Embryonic facial prominence (tissue), 1 donor: ENCODE measurements around the gene CFAP410.
"Not testable (repeated sequence)": the region's sequence is repeated elsewhere in the genome, so short reads cannot be mapped to it uniquely, and the experiment has no call there.

ENCODE experiments used
- DNase-seq: peaks from one replicate; pipeline ENCODE4 v3.0.0-alpha.2; 2016; ENCODE audit errors: extremely low spot score

The CFAP410 gene

DNA sequence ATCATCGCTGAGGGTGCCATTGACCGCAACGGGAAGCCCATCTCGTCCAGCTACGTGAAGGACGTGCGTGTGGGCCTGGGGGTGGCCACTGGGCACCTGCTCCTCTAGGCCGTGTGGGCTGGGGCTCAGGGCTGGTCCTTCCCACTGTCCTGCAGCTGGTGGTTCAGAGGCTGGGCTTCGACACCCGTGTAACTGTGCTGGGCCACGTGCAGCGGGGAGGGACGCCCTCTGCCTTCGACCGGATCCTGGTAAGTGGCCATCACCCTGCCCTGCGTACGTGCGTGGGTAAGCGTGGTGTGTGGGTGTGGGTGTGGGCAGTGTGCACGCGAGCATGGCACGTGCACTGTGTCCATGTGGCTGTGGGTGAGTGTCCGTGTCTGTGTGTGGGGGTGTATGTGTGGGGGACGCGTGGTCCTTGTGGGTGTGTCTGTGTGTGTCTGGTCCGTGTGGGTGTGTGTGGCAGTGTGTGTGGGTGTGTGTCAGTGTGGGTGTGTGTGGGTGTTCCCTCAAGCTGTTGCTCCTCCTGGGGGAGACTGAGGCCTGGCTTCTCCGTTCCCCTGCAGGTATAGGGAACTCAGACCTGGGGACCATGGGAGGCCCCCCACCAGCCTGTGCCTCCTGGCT is 22.8 kb downstream of the CFAP410 start:
- DNase-seq: no peak

DNA sequence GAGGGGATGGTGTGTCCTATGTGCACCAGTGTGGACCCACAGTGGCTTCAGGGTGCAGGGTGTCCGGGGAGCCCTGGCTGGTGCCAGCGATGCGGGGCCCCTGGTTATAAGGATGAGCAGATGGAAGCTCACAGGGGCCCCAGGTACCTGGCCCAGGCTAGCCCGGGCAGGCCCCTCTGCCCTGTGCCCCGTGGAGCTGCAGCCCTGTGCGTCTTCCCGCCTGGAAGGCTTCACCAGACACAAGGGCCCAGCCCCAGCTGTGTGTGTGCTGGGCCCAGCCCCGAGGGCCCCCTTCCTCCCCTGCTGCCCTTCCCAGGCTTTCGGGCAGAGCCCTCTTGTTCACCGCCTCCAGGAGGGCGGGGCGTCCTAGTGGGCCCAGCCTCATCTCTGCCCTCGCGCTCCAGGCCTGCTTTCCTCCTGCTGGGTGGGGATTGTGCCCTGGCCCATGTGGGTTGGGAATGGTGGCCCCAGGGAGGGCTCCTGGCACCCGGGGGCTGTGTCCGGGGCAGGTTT is 23.4 kb downstream of the CFAP410 start:
- no peak for DNase-seq

DNA sequence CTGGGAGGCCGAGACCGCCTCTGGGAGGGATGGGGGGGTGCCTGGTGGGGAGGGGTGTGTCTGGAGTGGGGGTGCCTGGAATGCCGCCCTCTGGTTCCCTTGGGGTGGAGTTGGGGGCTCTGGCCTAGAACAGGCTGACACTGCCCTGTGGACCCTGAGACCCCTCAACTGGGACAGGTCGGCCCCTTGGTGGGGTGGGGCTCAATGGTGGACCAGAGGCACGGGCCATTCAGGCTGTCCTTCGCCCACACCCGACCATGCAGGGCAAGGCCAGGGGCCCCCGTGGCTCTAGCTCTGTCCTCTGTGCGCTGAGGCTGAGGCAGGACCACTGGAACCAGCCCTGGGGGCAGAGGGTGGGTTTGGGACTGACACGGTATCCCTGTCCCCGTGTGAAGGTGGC is 24.6 kb downstream of the CFAP410 start:
- no peak for DNase-seq

DNA sequence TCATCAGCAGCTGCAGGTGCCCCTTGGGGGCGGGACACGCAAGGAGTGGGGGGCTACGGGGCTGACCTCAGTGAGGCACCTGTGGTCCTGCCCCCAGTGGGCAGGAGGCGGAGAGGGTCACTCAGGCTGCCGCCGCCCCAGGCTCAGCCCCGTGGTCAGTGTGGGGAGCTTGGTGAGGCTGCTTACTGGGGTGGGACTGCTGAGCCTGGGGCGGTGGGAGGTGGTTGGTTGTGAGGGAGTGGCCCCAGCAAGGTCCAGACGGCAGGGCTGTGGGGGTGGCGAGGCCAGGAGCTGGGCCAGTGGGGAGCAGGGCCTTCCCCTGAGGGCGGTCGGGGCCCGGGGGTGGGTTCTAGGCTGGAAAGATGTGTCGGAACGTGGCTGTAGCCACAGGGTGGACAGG is 25.1 kb downstream of the CFAP410 start:
- no peak for DNase-seq

DNA sequence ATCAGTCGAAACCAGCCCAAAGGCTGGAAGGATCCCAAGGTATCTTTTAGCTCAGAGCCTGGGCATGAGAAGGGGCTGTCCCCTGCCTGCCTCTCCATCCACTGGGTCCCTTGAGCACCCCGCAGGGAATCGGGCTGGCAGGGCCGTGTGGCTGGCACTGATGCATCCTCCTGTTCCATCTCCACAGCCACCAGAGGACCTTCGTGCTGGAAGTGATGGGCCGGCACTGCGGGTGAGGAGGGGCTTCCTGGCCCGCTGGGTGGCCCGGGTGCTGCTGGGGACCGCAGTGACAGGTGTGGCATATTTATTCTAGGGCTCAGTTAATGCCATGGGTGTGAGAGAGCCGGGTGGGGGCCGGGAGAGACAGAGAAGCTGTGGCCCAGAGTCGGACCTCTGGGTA is 25.7 kb downstream of the CFAP410 start:
- DNase-seq: no peak

DNA sequence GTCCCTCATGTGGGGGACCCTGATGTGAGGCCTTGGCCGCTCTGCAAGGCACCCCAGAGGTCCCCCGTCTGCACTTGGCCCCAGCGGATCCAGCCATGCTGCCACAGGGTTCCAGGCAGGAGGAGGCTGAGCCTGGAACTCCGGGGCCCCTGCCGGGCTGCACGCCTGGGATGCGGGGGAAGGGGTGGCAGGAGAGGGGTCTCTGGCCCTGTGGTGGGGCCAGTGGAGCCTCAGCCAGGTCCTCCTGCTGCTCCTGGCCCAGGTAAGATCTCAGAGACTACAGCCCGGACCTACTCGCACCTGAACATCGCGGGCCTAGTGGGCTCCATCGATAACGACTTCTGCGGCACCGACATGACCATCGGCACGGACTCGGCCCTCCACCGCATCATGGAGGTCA is 26.5 kb downstream of the CFAP410 start:
- DNase-seq: no peak

DNA sequence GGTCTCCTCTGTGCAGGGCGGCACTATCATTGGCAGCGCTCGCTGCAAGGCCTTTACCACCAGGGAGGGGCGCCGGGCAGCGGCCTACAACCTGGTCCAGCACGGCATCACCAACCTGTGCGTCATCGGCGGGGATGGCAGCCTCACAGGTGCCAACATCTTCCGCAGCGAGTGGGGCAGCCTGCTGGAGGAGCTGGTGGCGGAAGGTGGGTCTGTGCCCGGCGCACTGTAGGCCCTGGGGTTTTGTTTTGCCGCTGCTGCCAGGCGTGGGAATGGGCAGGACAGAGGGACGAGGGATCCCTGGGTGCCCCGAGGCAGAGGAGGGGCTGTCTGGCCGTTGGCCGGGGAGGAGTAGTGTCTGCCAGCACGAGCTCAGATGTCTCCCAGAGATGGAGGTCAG is 27.1 kb downstream of the CFAP410 start:
- DNase-seq: no peak

DNA sequence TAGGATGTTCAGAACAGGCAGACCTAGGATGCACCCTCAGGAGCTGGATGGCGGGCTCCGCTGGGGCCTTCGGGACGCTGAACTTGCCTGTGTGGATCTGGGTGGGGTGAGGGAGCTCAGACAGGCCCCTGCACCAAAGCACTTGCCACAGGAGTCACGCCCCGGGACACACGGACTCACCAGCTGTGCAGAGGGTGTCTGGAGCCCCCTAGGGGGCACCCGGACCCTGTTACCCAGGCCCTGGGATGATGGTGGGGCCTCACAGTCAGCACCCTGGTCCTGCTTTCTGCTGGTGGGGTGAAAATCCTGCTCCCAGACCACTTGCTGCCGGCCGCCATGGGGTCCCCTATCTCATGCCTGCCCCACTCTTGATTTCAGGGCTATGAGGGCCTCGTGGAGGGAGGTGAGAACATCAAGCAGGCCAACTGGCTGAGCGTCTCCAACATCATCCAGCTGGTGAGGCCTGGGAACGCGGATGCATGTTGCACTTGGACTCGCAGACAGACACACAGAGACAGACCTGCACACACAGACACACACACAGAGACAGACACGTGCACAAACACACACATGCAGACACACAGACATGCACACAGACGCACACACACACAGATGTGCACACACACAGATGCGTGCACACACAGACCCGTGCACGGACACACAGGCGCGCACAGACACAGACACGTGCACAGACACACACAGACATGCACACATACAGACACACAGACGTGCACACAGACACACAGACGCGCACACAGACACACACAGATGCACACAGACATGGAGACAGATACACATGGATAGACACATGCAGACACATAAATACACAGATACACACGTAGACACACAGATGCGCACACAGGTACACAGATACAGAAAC is 28.3 kb downstream of the CFAP410 start:
- no peak for DNase-seq

DNA sequence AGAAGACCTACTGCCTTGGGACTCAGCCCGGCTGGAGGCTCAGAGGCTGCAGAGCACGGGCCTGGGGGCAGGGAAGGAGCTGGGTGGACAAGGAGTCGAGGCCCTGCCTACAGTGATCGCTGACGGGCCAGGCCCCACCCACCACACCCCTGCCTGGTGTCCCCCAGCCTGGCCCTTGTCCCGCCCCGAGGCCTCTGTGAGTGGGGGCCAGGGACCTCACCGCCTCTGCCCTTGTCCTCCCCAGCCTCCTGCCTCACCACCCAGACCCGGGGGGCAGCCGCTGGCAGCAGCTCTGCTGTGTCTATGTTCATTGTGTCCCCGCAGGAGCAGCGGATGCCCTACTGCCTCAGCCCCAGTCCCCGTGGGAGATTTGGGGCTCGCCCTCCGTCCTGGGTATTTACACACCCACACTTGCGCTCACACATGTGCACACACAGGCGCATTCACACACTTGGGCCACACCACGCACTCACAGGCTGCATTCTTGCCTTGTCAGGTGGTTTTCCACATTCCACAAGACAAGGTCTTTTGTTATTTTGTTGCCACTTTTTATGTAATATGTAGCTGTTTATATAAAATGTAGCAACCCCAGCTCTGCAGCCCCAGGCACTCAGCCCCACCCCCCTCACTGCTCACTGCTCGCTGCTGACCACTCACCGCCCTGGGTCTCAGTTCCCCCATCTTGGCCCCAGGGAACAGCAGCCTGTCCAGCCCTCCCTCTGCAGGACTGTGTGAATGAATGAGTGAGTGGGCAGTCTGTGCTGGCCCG is 32.1 kb downstream of the CFAP410 start:
- DNase-seq: no peak

DNA sequence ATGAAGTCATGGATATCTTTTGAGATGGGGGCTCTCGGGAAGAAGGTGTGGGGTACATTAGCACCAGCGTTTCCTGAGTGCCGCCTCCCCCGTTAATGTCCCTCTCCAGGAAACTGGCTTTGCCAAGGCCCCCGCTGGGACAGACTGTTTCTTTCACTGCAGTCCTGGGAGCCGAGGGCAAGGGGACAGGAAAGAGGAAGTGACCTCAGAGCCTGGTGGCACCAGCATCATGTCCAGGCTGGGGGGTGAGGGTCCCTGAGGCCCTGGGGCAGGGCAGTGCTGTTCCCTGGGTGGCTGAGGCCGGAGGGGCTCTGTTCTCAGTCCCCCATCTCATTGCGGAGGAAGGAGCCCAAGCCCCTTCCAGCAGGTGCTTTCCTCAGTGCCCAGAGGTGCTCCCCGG is 33.5 kb downstream of the CFAP410 start:
- DNase-seq: no peak

DNA sequence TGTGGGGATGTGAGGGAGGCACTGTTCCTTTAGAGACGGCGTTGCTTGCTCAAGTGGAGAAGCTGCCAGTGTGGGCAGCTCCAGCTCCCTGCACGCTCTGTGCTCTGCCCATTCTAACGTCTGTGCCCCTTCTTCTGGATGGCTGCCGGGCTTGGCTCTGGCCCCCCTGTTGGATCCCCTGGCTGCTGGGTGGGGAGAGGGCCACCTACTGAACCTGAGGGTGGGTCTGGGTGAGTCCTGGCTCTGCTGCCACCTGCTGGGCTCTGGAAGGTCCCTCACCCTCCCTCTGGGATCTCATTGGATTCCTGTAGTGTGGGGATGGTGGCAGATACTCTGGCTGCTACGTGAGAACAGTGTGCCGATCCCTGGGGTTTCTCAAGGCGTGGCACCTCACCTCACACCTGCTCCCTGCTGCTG is 34.3 kb downstream of the CFAP410 start:
- DNase-seq: no peak

DNA sequence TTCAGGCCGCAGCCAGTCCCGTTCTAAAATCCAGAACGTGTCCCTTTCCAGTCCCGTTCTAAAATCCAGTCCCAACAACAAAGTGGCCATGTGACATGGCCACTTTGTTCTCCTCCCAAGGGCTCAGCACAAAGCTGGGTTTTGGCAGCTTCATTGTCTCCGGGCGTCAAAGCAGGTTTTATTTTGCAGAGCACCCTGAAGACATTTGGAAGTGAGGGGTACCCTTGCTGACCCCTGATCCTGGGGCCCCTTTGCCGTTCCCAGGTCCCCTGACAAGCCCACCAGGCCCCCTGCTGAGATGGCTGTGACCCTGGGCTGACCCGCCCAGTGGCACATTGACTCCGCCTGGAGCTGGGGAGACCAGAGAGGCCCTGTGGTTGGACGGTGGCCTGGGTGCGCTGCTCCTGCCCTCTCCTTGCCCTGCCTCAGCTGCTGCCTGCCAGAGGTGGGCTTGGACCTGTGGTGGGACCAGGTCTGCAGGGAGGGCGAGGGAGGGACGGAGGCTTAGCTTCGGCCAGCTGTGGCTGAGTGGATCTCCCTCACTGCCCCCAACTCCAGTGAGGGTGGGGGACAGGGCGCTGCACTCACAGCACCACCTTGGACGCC is 35.1 kb downstream of the CFAP410 start:
- no peak for DNase-seq

DNA sequence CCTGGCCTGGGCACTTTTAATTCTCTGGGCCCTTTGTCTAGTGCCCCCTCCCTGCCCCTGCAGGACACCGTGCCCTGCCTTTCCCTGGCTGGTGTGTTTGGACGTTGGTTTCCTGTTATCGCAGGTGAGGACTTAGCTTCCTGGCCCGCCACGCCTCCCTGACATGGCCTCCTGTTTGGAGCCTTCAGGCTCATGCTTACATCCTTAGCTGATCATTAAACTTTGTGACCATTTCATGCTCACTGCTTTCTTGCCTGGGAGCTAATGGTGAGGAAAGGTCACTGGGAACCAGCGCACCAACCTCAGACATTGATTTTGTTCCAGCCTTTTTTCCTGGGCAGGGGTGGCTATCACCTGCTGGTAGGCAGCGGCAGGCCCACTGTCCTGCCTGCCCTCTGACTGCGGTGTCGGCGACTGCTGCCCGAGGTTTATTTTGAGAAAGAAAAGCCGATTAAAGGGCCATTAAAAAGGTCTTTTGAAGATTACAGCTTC is 35.7 kb downstream of the CFAP410 start:
- DNase-seq: no peak

DNA sequence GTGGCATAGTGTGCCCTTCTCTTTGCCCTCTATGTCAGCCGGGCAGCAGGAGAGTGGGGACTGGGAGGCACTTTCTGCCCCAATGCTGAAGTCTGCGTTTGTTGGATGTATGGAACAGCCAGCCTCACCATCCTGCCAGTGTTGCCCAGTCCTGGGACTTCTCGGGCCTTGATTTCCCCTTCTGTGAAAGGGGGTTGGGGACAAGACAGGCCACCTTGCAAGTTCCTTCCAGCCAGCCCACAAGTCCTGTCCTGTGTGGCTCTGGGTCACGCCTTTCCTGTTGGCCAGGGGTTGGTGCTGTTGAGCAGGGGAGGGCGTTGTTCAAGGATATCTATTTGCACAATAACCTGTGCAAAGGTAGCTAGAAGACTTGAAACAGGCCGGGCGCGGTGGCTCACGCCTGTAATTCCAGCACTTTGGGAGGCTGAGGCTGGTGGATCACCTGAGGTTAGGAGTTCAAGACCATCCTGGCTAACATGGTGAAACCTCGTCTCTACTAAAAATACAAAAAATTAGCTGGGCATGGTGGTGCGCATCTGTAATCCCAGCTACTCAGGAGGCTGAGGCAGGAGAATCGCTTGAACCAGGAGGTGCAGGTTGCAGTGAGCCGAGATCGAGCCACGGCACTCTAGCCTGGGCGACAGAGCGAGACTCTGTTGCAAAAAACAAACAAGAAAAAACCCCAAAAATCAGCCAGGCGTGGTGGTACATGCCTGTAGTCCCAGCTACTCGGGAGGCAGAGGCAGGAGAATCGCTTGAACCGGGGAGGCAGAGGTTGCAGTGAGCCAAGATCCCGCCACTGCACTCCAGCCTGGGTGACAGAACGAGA is 36.4 kb downstream of the CFAP410 start:
- not testable (repeated sequence) for DNase-seq

DNA sequence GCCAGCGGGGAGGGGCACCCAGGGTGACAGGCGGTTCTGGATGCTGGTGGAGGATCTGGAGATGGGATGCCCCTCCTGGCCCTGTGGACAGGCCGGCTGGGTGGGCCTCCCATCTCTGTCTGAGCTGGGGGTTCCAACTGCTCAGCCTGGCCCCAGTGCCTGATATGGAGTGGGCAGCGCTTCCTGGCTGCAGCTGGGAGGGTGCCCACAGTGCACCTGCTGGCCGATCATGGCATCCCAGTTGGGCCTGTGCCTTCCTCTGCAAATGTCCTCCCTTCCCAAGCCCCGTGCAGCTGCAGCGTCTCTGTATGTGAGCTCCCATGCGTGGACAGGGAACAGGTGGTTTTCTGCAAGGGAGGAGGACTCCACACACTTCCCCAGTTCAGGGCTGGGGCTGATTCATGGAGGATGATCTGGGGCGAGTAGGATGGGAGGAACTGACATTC is 37.2 kb downstream of the CFAP410 start:
- no peak for DNase-seq

DNA sequence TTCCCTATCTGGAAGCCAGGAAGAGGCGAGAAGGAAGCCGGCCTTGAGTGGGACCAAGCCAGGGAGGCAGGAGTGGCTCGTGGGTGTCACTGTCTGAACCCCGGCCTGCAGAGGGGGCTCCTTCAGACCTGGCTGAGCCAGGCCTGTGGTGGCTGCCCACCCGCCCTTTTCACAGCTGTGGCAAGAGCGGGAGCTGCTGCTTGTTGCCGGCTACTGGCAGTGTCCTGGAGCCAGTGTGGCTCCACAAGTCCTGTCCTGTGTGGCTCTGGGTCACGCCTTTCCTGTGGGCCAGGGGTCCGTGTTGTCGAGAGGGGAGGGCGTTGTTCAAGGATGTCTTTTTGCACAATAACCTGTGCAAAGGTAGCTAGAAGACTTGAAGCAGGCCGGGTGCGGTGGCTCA is 38.0 kb downstream of the CFAP410 start:
- DNase-seq: no peak

DNA sequence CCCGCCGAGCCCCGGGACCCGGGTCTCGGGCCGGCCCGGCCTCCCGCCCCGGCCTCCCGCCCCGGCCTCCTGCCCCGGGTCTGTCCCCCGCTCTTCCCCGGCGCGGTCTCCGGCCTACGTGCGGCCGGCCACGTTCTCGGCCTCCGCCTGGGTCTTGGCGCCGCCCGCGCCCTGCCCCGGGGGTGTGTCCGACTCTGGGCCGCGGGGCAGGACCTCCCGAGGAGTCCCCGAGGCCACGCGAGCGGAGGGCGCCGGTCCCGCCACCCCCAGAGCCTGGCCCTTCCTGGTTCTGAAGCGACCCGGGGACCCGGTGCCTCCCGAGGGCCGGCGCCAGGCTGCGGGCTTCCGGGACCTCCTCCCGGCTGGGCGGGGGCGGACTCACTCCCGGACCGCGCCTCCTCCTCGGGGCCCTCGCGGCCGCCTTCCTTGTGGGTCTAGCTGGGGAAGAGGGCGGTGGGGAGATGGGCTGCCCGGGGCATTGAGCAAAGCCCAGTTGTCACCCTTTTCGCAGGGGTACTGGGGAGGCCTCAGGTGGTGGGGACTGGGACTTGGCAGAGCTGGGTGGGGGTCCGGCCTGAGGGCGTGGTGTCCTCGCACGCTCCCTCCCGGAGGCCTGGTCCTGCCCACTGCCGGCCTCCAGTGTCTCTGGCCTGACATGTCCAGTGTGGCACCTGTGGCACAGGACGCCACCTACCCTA is 38.8 kb downstream of the CFAP410 start:
- no peak for DNase-seq

DNA sequence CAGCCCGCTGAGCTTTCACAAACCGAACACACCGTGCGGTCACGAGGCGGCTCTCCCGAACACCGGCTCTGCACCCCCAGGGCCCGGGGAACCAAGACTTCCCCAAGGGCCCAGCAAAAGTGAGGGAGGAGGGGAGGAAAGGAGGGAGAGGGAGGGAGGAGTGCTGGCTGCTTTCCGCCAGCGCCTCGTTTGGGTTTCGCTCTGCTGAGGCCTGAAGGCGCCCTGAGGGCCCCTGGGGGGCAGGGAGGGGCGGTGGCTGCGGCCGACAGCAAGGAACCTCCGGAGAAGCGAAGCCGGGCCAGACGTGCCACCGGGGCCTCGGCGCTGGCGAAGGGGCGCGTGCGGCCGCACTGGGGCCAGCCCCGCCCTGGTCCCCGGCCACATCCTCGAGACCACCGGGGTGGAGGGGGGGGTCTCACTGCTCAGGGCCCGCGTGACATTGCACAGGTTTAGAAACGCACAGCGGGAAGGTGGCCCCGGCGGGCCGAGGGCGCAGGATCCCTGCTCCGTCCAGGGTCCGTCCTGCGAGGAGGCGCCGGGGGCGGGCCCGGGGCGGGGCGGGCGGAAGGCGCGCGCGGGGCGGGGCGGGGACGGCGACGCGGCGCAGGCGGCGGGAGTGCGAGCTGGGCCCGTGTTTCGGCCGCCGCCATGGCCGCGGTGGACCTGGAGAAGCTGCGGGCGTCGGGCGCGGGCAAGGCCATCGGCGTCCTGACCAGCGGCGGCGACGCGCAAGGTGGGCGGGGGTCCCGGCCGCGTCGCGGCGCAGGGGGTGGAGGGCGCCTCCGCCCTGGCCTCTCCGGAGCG is 39.5 kb downstream of the CFAP410 start, which contains the start of gene PFKL:
Gene PFKL (plus strand): TSS at position 596 of the 804 bp plus-strand sequence. CDS start 53 bp downstream, at position 649.
- DNase-seq: no peak

DNA sequence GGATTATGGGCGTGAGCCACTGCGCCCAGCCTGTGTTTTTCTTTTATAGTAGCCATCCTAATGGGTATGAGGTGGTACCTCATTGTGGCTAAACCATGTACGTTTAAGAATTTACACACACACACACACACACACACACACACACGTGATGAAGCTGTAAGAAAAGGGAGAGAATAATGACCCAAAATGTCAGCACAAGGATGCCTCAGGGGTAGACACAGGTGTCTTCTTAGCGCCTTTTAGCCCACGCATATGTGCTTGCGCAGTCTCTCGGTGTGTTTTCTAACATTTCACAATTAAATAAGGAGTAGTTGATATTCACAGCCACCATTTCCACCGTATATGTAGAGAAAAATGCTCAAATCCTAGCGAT is 40.1 kb downstream of the CFAP410 start:
- no peak for DNase-seq
